K562 (cell line): Measurements from ENCODE around the gene AFF3. TPM values are rescaled to one million over a fixed set of nuclear protein-coding genes. Genes with fewer than 3 reads are reported as not detected.

ENCODE experiments used
- ATF7 ChIP-seq: fragments of 450-650 bp; IDR thresholded peaks from 2 replicates; pipeline ENCODE4 v1.7.1; 2014; ENCODE audit warnings: mild to moderate bottlenecking, moderate library complexity
- C11orf30 ChIP-seq: fragments of 450-650 bp; IDR thresholded peaks from 2 replicates; pipeline ENCODE4 v1.6.1; 2016; ENCODE audit warnings: low read depth, mild to moderate bottlenecking
- CHD4 ChIP-seq: fragments of 200-600 bp; sonication (generic); IDR thresholded peaks from 3 replicates; pipeline ENCODE4 v1.6.1; 2012; ENCODE audit warnings: low read depth, mild to moderate bottlenecking, mixed read lengths, low read length, inconsistent platforms; ENCODE audit not compliant: insufficient read depth, insufficient replicate concordance, poor library complexity, severe bottlenecking
- CSDE1 ChIP-seq, 2 experiments: fragments of 450-650 bp; IDR thresholded peaks; 2 replicates each; pipeline ENCODE4 v1.6.1; 2016; ENCODE audit warnings: mild to moderate bottlenecking in 1 of 2
- CUX1 ChIP-seq: fragments of 200-800 bp; sonication (Bioruptor generic); IDR thresholded peaks from 2 replicates; pipeline ENCODE4 v1.6.1; 2016; ENCODE audit warnings: missing genetic modification characterization, missing compliant biosample characterization
- ELF4 ChIP-seq: fragments of 450-650 bp; formaldehyde crosslinking; IDR thresholded peaks from 2 replicates; pipeline ENCODE4 v1.4.0; 2022; ENCODE audit warnings: missing genetic modification characterization
- FIP1L1 ChIP-seq: fragments of 200-400 bp; formaldehyde crosslinking; IDR thresholded peaks from 2 replicates; pipeline ENCODE4 v1.6.1; 2018; ENCODE audit warnings: mild to moderate bottlenecking, low read depth, low read length; ENCODE audit not compliant: poor library complexity, severe bottlenecking
- HNRNPLL ChIP-seq: fragments of 200-400 bp; formaldehyde crosslinking; IDR thresholded peaks from 2 replicates; pipeline ENCODE4 v1.6.1; 2017; ENCODE audit warnings: low read length, low read depth, mild to moderate bottlenecking; ENCODE audit not compliant: poor library complexity, severe bottlenecking
- MTA3 ChIP-seq: fragments of 450-650 bp; formaldehyde crosslinking; IDR thresholded peaks from 2 replicates; pipeline ENCODE4 v1.6.1; 2017; ENCODE audit warnings: mild to moderate bottlenecking, borderline replicate concordance
- NR2C1 ChIP-seq, 2 experiments: fragments of 450-650 bp; IDR thresholded peaks; 2 replicates each; pipeline ENCODE4 v1.6.1; 2017; ENCODE audit warnings: mild to moderate bottlenecking in 2 of 2, antibody characterized with exemption in 1 of 2, inconsistent platforms in 1 of 2, missing compliant biosample characterization in 1 of 2, missing genetic modification characterization in 1 of 2
- RNF2 ChIP-seq: sonication (generic); IDR thresholded peaks from 2 replicates; pipeline ENCODE4 v1.6.1; 2016
- SMAD2 ChIP-seq: fragments of 150-350 bp; IDR thresholded peaks from 2 replicates; pipeline ENCODE4 v1.6.1; 2014; ENCODE audit warnings: low read depth, mild to moderate bottlenecking, low read length
- TCF7L2 ChIP-seq: fragments of 150-350 bp; IDR thresholded peaks from 2 replicates; pipeline ENCODE4 v1.6.1; 2016; ENCODE audit warnings: low read depth, mild to moderate bottlenecking, low read length, moderate library complexity
- TFAP4 ChIP-seq: sonication (generic); formaldehyde crosslinking; IDR thresholded peaks from 2 replicates; pipeline ENCODE4 v1.8.0; 2022; ENCODE audit warnings: missing genetic modification reagents, mild to moderate bottlenecking, moderate library complexity, borderline replicate concordance
- ZKSCAN8 ChIP-seq: fragments of 200-800 bp; sonication (Bioruptor generic); IDR thresholded peaks from 2 replicates; pipeline ENCODE4 v1.6.1; 2016; ENCODE audit warnings: missing genetic modification characterization, missing compliant biosample characterization
- ZNF133 ChIP-seq: fragments of 250-450 bp; sonication (Bioruptor Pico); IDR thresholded peaks from 2 replicates; pipeline ENCODE4 v1.4.0; 2020; ENCODE audit warnings: mild to moderate bottlenecking
- polyA plus RNA-seq, 8 experiments: library from polyadenylated mRNA; depleted of rRNA in 4 of 8; stranded (reverse) in 5 of 8; unstranded in 3 of 8; fragments of >200 nt; fragmentation: Nextera tagmentation in 2 of 8; fragmentation: Illumina TruSeq in 1 of 8; extraction: Ambion mirVana in 2 of 8; extraction: Trizol in 1 of 8; gene quantifications; 2 replicates each; pipeline versions ENCODE4 v1.2.1 to v1.2.3, GENCODE V29; 2011 to 2014; ENCODE audit warnings: inconsistent platforms in 1 of 8, missing spikeins in 1 of 8
- total RNA-seq, 7 experiments: library from RNA; depleted of rRNA in 6 of 7; stranded (reverse); fragments of >200 nt in 6 of 7; fragmentation: Illumina TruSeq in 2 of 7; extraction: Trizol in 2 of 7; gene quantifications; 2 replicates each; pipeline versions ENCODE4 v1.2.1 to v1.2.3, GENCODE V29; 2011 to 2021; ENCODE audit warnings: low replicate concordance in 1 of 7
- TF ChIP-seq, protein P1 (sequence below): fragments of 250-450 bp; sonication (Bioruptor Pico); IDR thresholded peaks from 2 replicates; pipeline ENCODE4 v1.5.0; 2020; ENCODE audit warnings: mild to moderate bottlenecking
- TF ChIP-seq, protein P2 (sequence below): sonication (generic); formaldehyde crosslinking; IDR thresholded peaks from 2 replicates; pipeline ENCODE4 v1.4.0; 2020; ENCODE audit warnings: mild to moderate bottlenecking, missing genetic modification reagents

AFF3 gene
- total and polyA plus RNA-seq, 9 of the 15 experiments (the other 6 are each of a cell fraction or from before 2014, with no cell fraction given) = 0.02 to 0.11 TPM; not detected in 7

DNA sequence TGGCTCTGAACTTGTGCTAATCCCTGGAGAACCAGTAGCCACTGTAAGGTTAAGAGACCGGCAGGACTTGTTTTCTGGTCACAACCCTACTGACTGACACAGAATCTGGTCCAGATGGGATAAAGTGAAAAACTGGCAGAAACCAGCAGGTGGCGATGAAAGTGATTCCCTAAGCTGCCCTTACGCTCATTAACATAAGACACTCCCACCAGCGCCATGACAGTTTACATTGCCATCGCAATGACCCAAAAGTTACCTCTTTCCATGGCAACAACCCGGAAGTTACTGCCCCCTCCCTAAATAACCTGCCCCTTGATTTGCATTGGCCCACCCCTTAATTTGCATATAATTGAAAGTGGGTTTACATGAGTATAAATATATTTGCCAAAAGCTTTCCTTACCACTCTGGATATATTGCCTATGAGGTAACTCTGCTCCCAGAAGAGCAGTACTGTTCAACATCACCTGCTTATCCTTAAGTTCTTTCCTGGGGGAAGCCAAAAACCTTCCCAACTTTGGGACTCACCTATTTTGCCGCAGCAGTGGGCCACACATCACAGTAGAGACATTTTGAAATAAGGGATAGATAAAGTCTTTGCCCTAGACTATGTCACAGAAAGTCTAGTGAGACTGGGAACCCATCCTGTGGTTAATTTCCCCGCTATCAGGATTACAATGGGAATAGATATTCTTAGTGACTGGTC is 35.8 kb upstream of the AFF3 start (continued):
- TF ChIP-seq TCF7L2 (no peak), SMAD2 (no peak), HNRNPLL (peak; percentile 53), CUX1 (no peak), ZKSCAN8 (CRISPR knock-in tag) (no peak), CSDE1 (IDR thresholded peaks at IDR 0.05) (peak in 1 of 2 experiments; percentile 55; a peak in 1 of 4 replicates), FIP1L1 (no peak), ELF4 (CRISPR knock-in tag) (no peak), NR2C1 (IDR thresholded peaks at IDR 0.05) (peak; percentile 97), NR2C1 (tag; IDR thresholded peaks at IDR 0.05) (peak; percentile 98), C11orf30 (no peak), CHD4 (no peak), RNF2 (no peak), MTA3 (no peak), TFAP4 (CRISPR knock-in tag) (no peak), ATF7 (0 out of 2 replicates have a peak, but pooled peaks have one; percentile 22), ZNF133 (no peak)
- TF ChIP-seq, protein P1, sequence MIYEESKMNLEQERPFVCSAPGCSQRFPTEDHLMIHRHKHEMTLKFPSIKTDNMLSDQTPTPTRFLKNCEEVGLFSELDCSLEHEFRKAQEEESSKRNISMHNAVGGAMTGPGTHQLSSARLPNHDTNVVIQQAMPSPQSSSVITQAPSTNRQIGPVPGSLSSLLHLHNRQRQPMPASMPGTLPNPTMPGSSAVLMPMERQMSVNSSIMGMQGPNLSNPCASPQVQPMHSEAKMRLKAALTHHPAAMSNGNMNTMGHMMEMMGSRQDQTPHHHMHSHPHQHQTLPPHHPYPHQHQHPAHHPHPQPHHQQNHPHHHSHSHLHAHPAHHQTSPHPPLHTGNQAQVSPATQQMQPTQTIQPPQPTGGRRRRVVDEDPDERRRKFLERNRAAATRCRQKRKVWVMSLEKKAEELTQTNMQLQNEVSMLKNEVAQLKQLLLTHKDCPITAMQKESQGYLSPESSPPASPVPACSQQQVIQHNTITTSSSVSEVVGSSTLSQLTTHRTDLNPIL = no peak
- TF ChIP-seq, protein P2, sequence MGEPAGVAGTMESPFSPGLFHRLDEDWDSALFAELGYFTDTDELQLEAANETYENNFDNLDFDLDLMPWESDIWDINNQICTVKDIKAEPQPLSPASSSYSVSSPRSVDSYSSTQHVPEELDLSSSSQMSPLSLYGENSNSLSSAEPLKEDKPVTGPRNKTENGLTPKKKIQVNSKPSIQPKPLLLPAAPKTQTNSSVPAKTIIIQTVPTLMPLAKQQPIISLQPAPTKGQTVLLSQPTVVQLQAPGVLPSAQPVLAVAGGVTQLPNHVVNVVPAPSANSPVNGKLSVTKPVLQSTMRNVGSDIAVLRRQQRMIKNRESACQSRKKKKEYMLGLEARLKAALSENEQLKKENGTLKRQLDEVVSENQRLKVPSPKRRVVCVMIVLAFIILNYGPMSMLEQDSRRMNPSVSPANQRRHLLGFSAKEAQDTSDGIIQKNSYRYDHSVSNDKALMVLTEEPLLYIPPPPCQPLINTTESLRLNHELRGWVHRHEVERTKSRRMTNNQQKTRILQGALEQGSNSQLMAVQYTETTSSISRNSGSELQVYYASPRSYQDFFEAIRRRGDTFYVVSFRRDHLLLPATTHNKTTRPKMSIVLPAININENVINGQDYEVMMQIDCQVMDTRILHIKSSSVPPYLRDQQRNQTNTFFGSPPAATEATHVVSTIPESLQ = no peak
